Dendritic cell treated with granulocyte-macrophage colony-stimulating factor and Interleukin-4, amounts not matched to agents 40 ng/mL and 50 ng/mL, for 4 days (primary cell): ENCODE data around the gene PSORS1C2.
"Not testable (repeated sequence)": the region's sequence is repeated elsewhere in the genome, so short reads cannot be mapped to it uniquely, and the experiment has no call there.

Experiments used
- H3K27ac Mint-ChIP-seq: one replicate; pipeline ENCODE4 v1.8.0; 2022; ENCODE audit warnings: mild to moderate bottlenecking, mixed read lengths
- H3K27me3 Mint-ChIP-seq: one replicate; pipeline ENCODE4 v1.8.0; 2022; ENCODE audit warnings: mild to moderate bottlenecking, mixed read lengths
- H3K36me3 Mint-ChIP-seq: one replicate; pipeline ENCODE4 v1.8.0; 2022; ENCODE audit warnings: low read depth, mixed read lengths
- H3K4me1 Mint-ChIP-seq: one replicate; pipeline ENCODE4 v1.8.0; 2022; ENCODE audit warnings: low read depth, mixed read lengths
- H3K4me3 Mint-ChIP-seq: one replicate; pipeline ENCODE4 v1.8.0; 2022; ENCODE audit warnings: mild to moderate bottlenecking, moderate library complexity, mixed read lengths
- H3K9me3 Mint-ChIP-seq: one replicate; pipeline ENCODE4 v1.8.0; 2022; ENCODE audit warnings: mixed read lengths
- intact Hi-C: fragments of 100-400 bp; cut with micrococcal nuclease; formaldehyde crosslinking; loops from one replicate; pipeline ENCODE4 v1.15.0; 2022

PSORS1C2 gene

GRCh38 chr6:31138982-31139381 lies at the start of gene PSORS1C2:
Gene PSORS1C2 (minus strand): TSS chr6:31139066. CDS start chr6:31139026, 40 bp downstream.
- Mint-ChIP-seq H3K4me1 (peaks cover 8% of the 10 kb centered on the region), H3K9me3 (no peaks in the 10 kb centered on the region), H3K27me3 (peaks cover 11% of the 10 kb centered on the region), H3K27ac (peak within 1 kb of the TSS; percentile 47), H3K4me3 (no peak within 1 kb of the TSS), H3K36me3 (peaks cover 14% of the 10 kb centered on the region)
- intact Hi-C loops = no loop called here

- intact Hi-C loops = no loop called here
- Mint-ChIP-seq H3K4me1 (peaks cover 20% of the 10 kb centered on the region), H3K27me3 (no peaks in the 10 kb centered on the region), H3K27ac (no peak overlapping the region), H3K4me3 (no peak overlapping the region), H3K36me3 (no peaks in the 10 kb centered on the region), H3K9me3 (no peaks in the 10 kb centered on the region)
Observed at GRCh38 chr6:31187780-31188194, 48.9 kb upstream of the PSORS1C2 start.

GRCh38 chr6:31186052-31186734 lies 47.3 kb upstream of the PSORS1C2 start:
- H3K36me3 Mint-ChIP-seq = no peaks in the 10 kb centered on the region
- no peaks in the 10 kb centered on the region for H3K9me3 Mint-ChIP-seq
- H3K4me1 Mint-ChIP-seq = peaks cover 20% of the 10 kb centered on the region
- no peaks in the 10 kb centered on the region for H3K27me3 Mint-ChIP-seq
- H3K4me3 Mint-ChIP-seq = no peak overlapping the region
- H3K27ac Mint-ChIP-seq = peak overlapping the region; percentile 91
- intact Hi-C loops = no loop called here

GRCh38 chr6:31185695-31186051 lies 46.8 kb upstream of the PSORS1C2 start:
- H3K27ac Mint-ChIP-seq = peak overlapping the region; percentile 91

GRCh38 chr6:31183859-31184258 lies 45.0 kb upstream of the PSORS1C2 start:
- H3K9me3 Mint-ChIP-seq, intact Hi-C loops: not testable (repeated sequence)

More at GRCh38 chr6:31185695-31186051, 46.8 kb upstream of the PSORS1C2 start:
- peaks cover 20% of the 10 kb centered on the region for H3K4me1 Mint-ChIP-seq
- H3K27me3 Mint-ChIP-seq, intact Hi-C loops, H3K36me3 Mint-ChIP-seq, H3K4me3 Mint-ChIP-seq, H3K9me3 Mint-ChIP-seq: not testable (repeated sequence)

GRCh38 chr6:31183287-31183686 lies 44.4 kb upstream of the PSORS1C2 start:
- H3K36me3 Mint-ChIP-seq, H3K4me3 Mint-ChIP-seq, H3K9me3 Mint-ChIP-seq, H3K27me3 Mint-ChIP-seq, intact Hi-C loops, H3K27ac Mint-ChIP-seq: not testable (repeated sequence)
- H3K4me1 Mint-ChIP-seq = peaks cover 36% of the 10 kb centered on the region

More at GRCh38 chr6:31183859-31184258, 45.0 kb upstream of the PSORS1C2 start:
- H3K27ac Mint-ChIP-seq, H3K27me3 Mint-ChIP-seq, H3K4me3 Mint-ChIP-seq, H3K36me3 Mint-ChIP-seq: not testable (repeated sequence)
- peaks cover 30% of the 10 kb centered on the region for H3K4me1 Mint-ChIP-seq

- Mint-ChIP-seq H3K4me3 (peak overlapping the region; percentile 81), H3K4me1 (peaks cover 20% of the 10 kb centered on the region), H3K27me3 (no peaks in the 10 kb centered on the region), H3K9me3 (no peaks in the 10 kb centered on the region), H3K36me3 (peaks cover 23% of the 10 kb centered on the region), H3K27ac (peak overlapping the region; percentile 83)
- intact Hi-C loops = no loop called here
Observed at GRCh38 chr6:31180500-31180899, 41.6 kb upstream of the PSORS1C2 start.

- Mint-ChIP-seq H3K4me1 (peaks cover 18% of the 10 kb centered on the region), H3K36me3 (peaks cover 29% of the 10 kb centered on the region), H3K27me3 (no peaks in the 10 kb centered on the region), H3K9me3 (no peaks in the 10 kb centered on the region), H3K27ac (peak overlapping the region; percentile 83), H3K4me3 (peak overlapping the region; percentile 81)
- intact Hi-C loops = no loop called here
Observed at GRCh38 chr6:31179896-31180295, 41.0 kb upstream of the PSORS1C2 start.

GRCh38 chr6:31179042-31179386 lies 40.1 kb upstream of the PSORS1C2 start:
- Mint-ChIP-seq H3K4me3 (peak overlapping the region; percentile 7), H3K9me3 (no peaks in the 10 kb centered on the region), H3K27me3 (no peaks in the 10 kb centered on the region), H3K4me1 (peaks cover 18% of the 10 kb centered on the region), H3K36me3 (peaks cover 30% of the 10 kb centered on the region), H3K27ac (peak overlapping the region; percentile 41)
- intact Hi-C loops = no loop called here

GRCh38 chr6:31178143-31179041 lies 39.5 kb upstream of the PSORS1C2 start:
- H3K4me1 Mint-ChIP-seq = peaks cover 18% of the 10 kb centered on the region
- H3K27ac Mint-ChIP-seq = peak overlapping the region; percentile 41
- no peak overlapping the region for H3K4me3 Mint-ChIP-seq
- H3K36me3 Mint-ChIP-seq = peaks cover 30% of the 10 kb centered on the region
- no peaks in the 10 kb centered on the region for H3K27me3 Mint-ChIP-seq
- intact Hi-C loops = no loop called here
- no peaks in the 10 kb centered on the region for H3K9me3 Mint-ChIP-seq

- H3K9me3 Mint-ChIP-seq = no peaks in the 10 kb centered on the region
- no peaks in the 10 kb centered on the region for H3K27me3 Mint-ChIP-seq
- H3K27ac Mint-ChIP-seq = no peak overlapping the region
- H3K4me3 Mint-ChIP-seq = no peak overlapping the region
- H3K36me3 Mint-ChIP-seq = peaks cover 30% of the 10 kb centered on the region
- peaks cover 18% of the 10 kb centered on the region for H3K4me1 Mint-ChIP-seq
- intact Hi-C loops = no loop called here
Observed at GRCh38 chr6:31175971-31176370, 37.1 kb upstream of the PSORS1C2 start.

- Mint-ChIP-seq H3K4me1 (peaks cover 14% of the 10 kb centered on the region), H3K36me3 (peaks cover 23% of the 10 kb centered on the region), H3K9me3 (no peaks in the 10 kb centered on the region), H3K4me3 (no peak overlapping the region), H3K27me3 (no peaks in the 10 kb centered on the region), H3K27ac (no peak overlapping the region)
- intact Hi-C loops = no loop called here
Observed at GRCh38 chr6:31174378-31174777, 35.5 kb upstream of the PSORS1C2 start.

GRCh38 chr6:31173406-31173805 lies 34.5 kb upstream of the PSORS1C2 start:
- H3K9me3 Mint-ChIP-seq = no peaks in the 10 kb centered on the region
- no peak overlapping the region for H3K27ac Mint-ChIP-seq
- intact Hi-C loops = no loop called here
- peaks cover 4% of the 10 kb centered on the region for H3K4me1 Mint-ChIP-seq
- no peaks in the 10 kb centered on the region for H3K27me3 Mint-ChIP-seq
- no peak overlapping the region for H3K4me3 Mint-ChIP-seq
- H3K36me3 Mint-ChIP-seq = peaks cover 23% of the 10 kb centered on the region

- Mint-ChIP-seq H3K4me3 (no peak overlapping the region), H3K9me3 (no peaks in the 10 kb centered on the region), H3K36me3 (peaks cover 22% of the 10 kb centered on the region), H3K27me3 (no peaks in the 10 kb centered on the region), H3K27ac (no peak overlapping the region), H3K4me1 (no peaks in the 10 kb centered on the region)
- intact Hi-C loops = no loop called here
Observed at GRCh38 chr6:31172973-31173384, 34.1 kb upstream of the PSORS1C2 start.
